Natural killer cell treated with Interleukin-12 subunit alpha and Interleukin-12 subunit beta and Interleukin-15 and Interleukin-18, amount 100 ng/mL, for 72 hours (primary cell): ENCODE measurements around the gene EHBP1L1. TPM values are rescaled to one million over a fixed set of nuclear protein-coding genes. Genes with fewer than 3 reads are reported as not detected.

Experiments
- ATAC-seq, 2 donors: fragments of 150-1000 bp; cut with Tn5 transposase in 1 of 2; sonication (Bioruptor Pico), chemical (Tn5 transposase) in 1 of 2; 2 replicates each; pipeline ENCODE4 v1.10.0; 2021
- DNase-seq: peaks from one replicate; pipeline ENCODE4 v3.0.0; 2022; ENCODE audit warnings: low spot score
- H3K27ac Mint-ChIP-seq, 2 donors: 1 replicate in 1 of 2; 2 replicates in 1 of 2; pipeline ENCODE4 v1.8.0; 2022; ENCODE audit warnings: mixed read lengths in 2 of 2, mild to moderate bottlenecking in 1 of 2, moderate library complexity in 1 of 2
- H3K27me3 Mint-ChIP-seq, 2 donors: 1 replicate in 1 of 2; 2 replicates in 1 of 2; pipeline ENCODE4 v1.8.0; 2022; ENCODE audit warnings: mixed read lengths in 2 of 2
- H3K36me3 Mint-ChIP-seq: one replicate; pipeline ENCODE4 v1.8.0; 2022; ENCODE audit warnings: mixed read lengths
- H3K4me1 Mint-ChIP-seq, 2 donors: 1 replicate in 1 of 2; 2 replicates in 1 of 2; pipeline ENCODE4 v1.8.0; 2022; ENCODE audit warnings: low read depth in 2 of 2, mixed read lengths in 2 of 2, mild to moderate bottlenecking in 1 of 2
- H3K4me3 Mint-ChIP-seq: one replicate; pipeline ENCODE4 v1.8.0; 2022; ENCODE audit warnings: mixed read lengths
- H3K9me3 Mint-ChIP-seq: 2 replicates; pipeline ENCODE4 v1.8.0; 2022; ENCODE audit warnings: mixed read lengths
- total RNA-seq, 2 donors: library from RNA; stranded (reverse); gene quantifications; one replicate each; pipeline ENCODE4 v1.2.3, GENCODE V29; 2022

Gene EHBP1L1
- total RNA-seq, 2 donors from 2014 or later, result 156 to 188 TPM

- H3K4me3 Mint-ChIP-seq, result peak overlapping the region; percentile 84
- DNase-seq (no peak), ATAC-seq (peak; percentile 82 to 85)
- no peaks in the 10 kb centered on the region for H3K36me3 Mint-ChIP-seq
- H3K4me1 Mint-ChIP-seq, result peaks cover 11 to 23% of the 10 kb centered on the region in 2 donors
- H3K27ac Mint-ChIP-seq, result peak overlapping the region in 1 of 2 donors; percentile 79
- no peaks in the 10 kb centered on the region for H3K9me3 Mint-ChIP-seq
- no peaks in the 10 kb centered on the region for H3K27me3 Mint-ChIP-seq
Observed at GRCh38 chr11:65539744-65540289, 36.0 kb upstream of the EHBP1L1 start.

DNA sequence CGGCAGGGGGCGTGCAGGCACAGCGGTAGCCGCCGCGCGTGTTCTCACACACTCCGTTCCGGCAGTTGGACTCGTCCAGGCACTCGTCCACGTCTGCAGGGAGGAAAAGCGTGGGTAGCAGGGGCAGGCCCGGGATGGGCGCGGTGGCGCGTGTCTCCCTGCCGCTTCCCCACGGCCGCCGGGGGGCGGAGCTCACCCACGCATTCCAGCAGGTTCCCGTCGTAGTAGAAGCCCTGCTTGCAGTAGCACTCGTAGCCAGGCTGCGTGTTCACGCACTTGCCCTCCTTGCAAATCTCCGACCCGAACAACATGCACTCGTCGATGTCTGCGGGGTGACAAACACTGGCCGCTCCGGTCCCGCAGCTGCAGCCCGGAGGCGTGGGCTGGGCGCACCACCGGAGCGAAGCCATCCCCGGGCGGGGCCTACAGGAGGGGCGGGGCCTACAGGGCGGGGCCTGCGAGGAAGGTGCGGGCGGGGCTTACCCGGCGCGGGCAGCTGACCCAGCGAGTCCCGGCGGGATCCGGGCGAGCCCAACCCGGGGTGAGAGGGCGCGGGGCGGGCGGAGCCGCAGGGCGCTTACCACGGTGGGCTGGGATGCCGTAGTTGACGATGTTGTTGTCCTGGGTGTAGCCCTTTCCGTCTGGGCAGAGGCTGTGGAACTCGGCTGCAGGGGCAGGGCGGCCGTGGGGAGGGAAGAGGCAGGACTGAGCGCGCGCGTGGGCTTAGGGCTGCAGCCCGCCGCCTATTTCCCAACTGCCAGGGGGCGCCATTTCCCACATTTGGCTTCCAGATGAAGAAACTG lies 35.4 kb upstream of the EHBP1L1 start:
- peak; percentile 95 to 96 for ATAC-seq
- Mint-ChIP-seq H3K36me3 (no peaks in the 10 kb centered on the region), H3K27ac (peak overlapping the region; percentile 15 to 79), H3K4me1 (peaks cover 13 to 30% of the 10 kb centered on the region in 2 donors), H3K4me3 (peak overlapping the region; percentile 84), H3K9me3 (no peaks in the 10 kb centered on the region), H3K27me3 (no peaks in the 10 kb centered on the region)
- DNase-seq, result peak; percentile 92

DNA sequence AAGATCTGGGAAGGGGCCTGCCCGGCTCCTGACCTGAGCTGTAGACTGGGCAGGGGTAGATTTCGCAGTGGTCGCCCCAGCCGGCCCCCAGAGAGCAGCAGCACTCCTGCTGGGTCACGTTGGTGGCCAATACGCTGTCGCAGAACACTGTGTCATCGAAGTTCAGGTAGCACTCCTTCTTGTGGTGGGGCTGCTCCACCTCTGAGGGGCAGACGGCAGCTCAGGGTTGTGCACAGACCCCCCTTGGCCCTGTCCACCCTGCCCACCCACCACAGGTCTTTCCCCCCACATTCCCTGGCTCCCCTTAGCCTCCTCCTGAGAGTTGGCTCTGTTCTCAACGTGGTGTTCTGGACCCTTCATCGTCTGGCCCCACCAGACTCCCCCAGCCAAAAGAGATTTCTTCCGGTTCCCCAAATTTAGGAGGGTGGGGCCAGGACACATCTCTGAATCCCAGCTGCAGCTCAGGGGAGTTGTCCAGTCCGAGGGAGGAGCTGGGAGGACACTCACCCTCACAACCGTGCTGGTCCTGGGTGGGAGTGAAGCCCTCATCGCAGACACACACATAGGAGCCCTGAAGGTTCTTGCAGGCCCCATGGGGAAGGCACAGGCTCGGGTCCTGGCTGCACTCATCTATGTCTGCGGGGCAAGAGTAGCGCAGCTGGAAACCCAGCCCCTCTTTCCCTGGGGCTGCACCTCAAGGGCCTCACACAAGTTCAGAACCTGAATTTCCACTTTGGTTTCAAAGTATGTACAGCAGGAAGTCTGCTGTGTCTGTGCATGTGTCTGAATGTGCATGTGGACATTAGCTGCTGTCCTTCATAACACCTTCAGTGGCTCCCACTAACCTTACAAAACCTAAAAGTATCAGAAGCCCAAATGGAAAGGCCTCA lies 34.5 kb upstream of the EHBP1L1 start:
- H3K36me3 Mint-ChIP-seq, result no peaks in the 10 kb centered on the region
- H3K4me1 Mint-ChIP-seq, result peaks cover 22 to 37% of the 10 kb centered on the region in 2 donors
- H3K27me3 Mint-ChIP-seq, result no peaks in the 10 kb centered on the region
- ATAC-seq, result no peak
- no peak for DNase-seq
- peak overlapping the region; percentile 15 to 79 for H3K27ac Mint-ChIP-seq
- H3K9me3 Mint-ChIP-seq, result no peaks in the 10 kb centered on the region
- H3K4me3 Mint-ChIP-seq, result peak overlapping the region; percentile 84

DNA sequence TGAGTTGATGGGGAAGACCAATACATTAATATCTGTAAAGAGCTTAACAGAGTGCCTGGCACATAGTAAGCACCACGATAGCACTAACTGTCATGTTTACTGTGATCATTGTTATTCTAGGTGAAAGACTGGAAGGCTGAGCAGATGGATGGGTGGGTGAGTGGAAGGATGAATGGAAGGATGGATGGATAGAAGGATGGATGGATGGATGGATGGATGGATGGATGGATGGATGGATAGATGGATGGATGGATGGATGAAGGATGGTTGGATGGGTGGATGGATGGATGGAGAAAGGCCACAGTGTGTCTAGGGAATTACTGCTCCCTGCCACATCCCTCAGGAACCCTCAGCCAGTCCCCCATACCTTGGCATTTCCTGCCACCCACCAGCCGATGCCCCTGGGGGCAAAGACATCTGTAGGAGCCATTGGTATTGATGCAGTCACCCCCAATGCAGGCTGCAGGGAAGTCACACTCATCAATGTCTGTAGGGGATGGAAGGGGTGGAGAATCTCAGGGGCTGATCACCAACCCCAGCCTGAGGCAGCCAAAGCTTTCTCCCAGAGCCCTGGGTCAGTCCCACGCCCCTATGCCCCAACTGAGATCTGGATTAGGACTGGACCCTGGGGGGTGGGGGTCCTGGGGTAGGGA lies 33.0 kb upstream of the EHBP1L1 start:
- H3K4me1 Mint-ChIP-seq, result peaks cover 22 to 40% of the 10 kb centered on the region in 2 donors
- DNase-seq, result no peak

GRCh38 chr11:65545853-65546216 lies 30.0 kb upstream of the EHBP1L1 start:
- peaks cover 31 to 52% of the 10 kb centered on the region in 2 donors for H3K4me1 Mint-ChIP-seq
- H3K4me3 Mint-ChIP-seq, result peak overlapping the region; percentile 58
- ATAC-seq, result no peak
- no peaks in the 10 kb centered on the region for H3K9me3 Mint-ChIP-seq
- no peaks in the 10 kb centered on the region for H3K36me3 Mint-ChIP-seq
- no peaks in the 10 kb centered on the region for H3K27me3 Mint-ChIP-seq
- DNase-seq, result no peak
- H3K27ac Mint-ChIP-seq, result peak overlapping the region; percentile 46 to 88

More for the DNA sequence above, 33.0 kb upstream of the EHBP1L1 start:
- Mint-ChIP-seq H3K4me3 (no peak overlapping the region), H3K36me3 (no peaks in the 10 kb centered on the region), H3K27ac (peak overlapping the region; percentile 15 to 79), H3K27me3 (no peaks in the 10 kb centered on the region), H3K9me3 (no peaks in the 10 kb centered on the region)
- no peak for ATAC-seq

DNA sequence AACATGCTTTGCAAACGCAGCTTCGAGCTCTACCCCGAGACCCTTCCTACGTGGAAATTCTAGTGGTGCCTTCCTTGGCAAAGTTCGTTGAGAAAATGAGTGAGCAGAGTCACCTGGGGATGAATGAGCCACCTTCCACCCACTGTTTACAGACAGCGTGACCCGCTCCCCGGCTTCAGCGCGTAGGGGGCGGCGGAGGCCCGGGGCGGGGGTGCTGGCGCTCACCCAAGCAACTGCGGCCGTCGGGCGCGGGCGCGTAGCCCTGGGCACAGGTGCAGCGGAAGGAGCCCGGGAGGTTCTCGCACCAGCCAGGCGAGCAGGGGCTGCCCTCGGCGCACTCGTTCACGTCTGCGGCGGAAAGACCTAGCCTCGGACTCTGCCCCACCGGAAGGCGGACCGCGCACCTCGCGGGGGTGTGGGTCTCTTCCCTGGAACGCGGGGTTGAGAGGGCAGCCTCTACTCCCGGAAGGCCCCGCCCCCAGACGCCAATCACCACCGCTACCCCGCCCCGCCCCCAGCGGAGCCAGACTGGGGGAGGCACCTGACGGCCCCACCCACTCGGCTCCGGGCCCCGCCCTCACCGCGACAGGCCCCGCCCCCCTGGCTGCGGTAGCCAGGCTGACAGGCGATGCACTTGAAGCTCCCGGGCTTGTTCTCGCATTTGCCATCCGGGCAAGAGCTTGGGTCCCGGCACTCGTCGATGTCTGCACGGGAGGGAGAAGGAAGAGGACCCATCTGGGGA lies 29.5 kb upstream of the EHBP1L1 start:
- Mint-ChIP-seq H3K27ac (peak overlapping the region; percentile 46 to 88), H3K27me3 (no peaks in the 10 kb centered on the region), H3K9me3 (no peaks in the 10 kb centered on the region), H3K4me3 (peak overlapping the region; percentile 58), H3K36me3 (no peaks in the 10 kb centered on the region), H3K4me1 (peaks cover 32 to 52% of the 10 kb centered on the region in 2 donors)
- ATAC-seq (peak; percentile 95 to 98), DNase-seq (peak; percentile 98)

DNA sequence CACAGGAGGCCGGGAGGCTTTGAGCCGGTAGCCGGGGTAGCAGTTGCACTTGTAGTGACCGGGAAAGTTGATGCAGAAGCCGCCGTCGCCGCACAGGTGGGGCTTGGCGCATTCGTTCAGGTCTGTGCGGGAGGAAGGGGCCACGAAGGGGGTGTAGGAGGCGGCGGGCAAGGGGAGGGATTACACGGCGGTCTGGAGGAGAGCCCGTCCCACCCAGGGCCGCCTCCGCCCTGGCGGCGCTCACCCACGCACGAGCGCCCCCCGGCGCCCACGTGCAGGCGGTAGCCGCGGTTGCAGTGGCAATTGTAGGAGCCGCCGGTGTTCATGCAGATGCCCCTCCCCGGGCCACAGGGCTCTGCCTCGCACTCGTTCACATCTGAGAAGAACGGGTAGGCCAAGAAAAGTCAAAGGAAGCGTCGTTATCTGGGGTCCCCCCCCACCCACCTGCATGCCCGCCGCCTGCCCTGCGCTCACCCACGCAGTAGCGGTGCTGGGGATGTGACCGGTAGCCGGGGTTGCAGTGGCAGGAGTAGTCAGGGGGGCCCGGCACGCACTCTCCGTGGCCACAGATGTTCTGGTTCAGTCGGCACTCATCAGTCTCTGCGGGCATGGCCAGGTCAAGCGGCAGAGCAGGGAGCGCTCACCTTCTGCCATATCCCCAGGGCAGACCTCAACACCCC lies 28.3 kb upstream of the EHBP1L1 start:
- ATAC-seq (no peak), DNase-seq (no peak)
- Mint-ChIP-seq H3K9me3 (no peaks in the 10 kb centered on the region), H3K36me3 (no peaks in the 10 kb centered on the region), H3K27ac (peak overlapping the region; percentile 31 to 83), H3K27me3 (no peaks in the 10 kb centered on the region), H3K4me1 (peaks cover 35 to 57% of the 10 kb centered on the region in 2 donors), H3K4me3 (peak overlapping the region; percentile 41)

- Mint-ChIP-seq H3K27ac (peak overlapping the region; percentile 31 to 83), H3K9me3 (no peaks in the 10 kb centered on the region), H3K36me3 (no peaks in the 10 kb centered on the region), H3K4me1 (peaks cover 34 to 56% of the 10 kb centered on the region in 2 donors), H3K27me3 (no peaks in the 10 kb centered on the region), H3K4me3 (peak overlapping the region; percentile 41)
- DNase-seq (no peak), ATAC-seq (no peak)
Observed at GRCh38 chr11:65548395-65548794, 27.5 kb upstream of the EHBP1L1 start.

- Mint-ChIP-seq H3K4me1 (peaks cover 34 to 52% of the 10 kb centered on the region in 2 donors), H3K4me3 (no peak overlapping the region), H3K36me3 (no peaks in the 10 kb centered on the region), H3K27ac (no peak overlapping the region), H3K27me3 (no peaks in the 10 kb centered on the region), H3K9me3 (no peaks in the 10 kb centered on the region)
- ATAC-seq (no peak), DNase-seq (no peak)
Observed at GRCh38 chr11:65549096-65549495, 26.8 kb upstream of the EHBP1L1 start.

DNA sequence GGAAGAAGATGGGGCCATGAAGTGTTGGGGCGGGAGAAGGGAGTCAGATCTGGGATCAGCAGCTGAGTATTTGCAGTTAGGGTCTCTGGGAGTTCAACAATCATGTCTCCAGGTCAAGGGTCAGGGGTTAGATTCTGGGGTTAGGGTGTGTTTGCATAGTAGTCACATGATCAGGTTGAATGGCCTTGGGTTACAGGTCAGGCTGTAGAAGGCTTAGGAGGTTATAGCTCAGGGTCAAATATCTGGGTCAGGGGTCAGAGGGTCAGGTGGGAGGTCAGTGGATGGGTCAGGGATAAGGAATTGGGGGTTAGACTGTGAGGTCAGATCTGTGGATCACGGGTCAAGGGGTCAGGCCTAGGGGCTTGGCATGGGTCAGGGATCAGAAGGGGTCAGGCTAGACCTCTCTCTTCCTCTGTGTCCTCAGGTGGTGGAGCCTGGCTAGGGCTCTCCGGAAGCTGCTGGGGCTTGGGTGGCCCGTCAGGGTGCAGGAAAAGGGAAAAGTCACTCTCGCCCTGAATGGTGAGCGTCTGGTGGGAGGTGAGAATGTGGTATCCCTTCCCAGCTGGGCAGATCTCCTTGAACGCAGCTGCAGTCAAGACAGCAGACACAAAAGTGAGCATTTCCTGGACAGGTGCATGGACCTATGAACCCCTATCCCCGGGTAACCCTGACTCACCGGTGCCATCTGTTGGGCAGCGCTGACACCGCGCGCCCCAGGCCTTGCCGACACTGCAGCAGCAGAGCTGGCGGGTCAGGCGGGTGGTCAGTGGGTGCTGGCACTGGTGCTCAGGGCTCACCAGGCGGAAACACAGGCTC lies 24.1 kb upstream of the EHBP1L1 start:
- no peak overlapping the region for H3K4me3 Mint-ChIP-seq

GRCh38 chr11:65552388-65552951 lies 23.4 kb upstream of the EHBP1L1 start:
- H3K4me1 Mint-ChIP-seq, result peaks cover 47 to 56% of the 10 kb centered on the region in 2 donors
- H3K27me3 Mint-ChIP-seq, result no peaks in the 10 kb centered on the region
- ATAC-seq, result no peak
- H3K27ac Mint-ChIP-seq, result peak overlapping the region in 1 of 2 donors; percentile 59
- DNase-seq, result no peak
- no peaks in the 10 kb centered on the region for H3K9me3 Mint-ChIP-seq
- H3K36me3 Mint-ChIP-seq, result no peaks in the 10 kb centered on the region
- H3K4me3 Mint-ChIP-seq, result no peak overlapping the region

More for the DNA sequence above, 24.1 kb upstream of the EHBP1L1 start:
- ATAC-seq (peak; percentile 52 to 60), DNase-seq (no peak)
- H3K27ac Mint-ChIP-seq, result peak overlapping the region in 1 of 2 donors; percentile 59
- H3K9me3 Mint-ChIP-seq, result no peaks in the 10 kb centered on the region
- H3K27me3 Mint-ChIP-seq, result no peaks in the 10 kb centered on the region
- no peaks in the 10 kb centered on the region for H3K36me3 Mint-ChIP-seq
- H3K4me1 Mint-ChIP-seq, result peaks cover 47 to 52% of the 10 kb centered on the region in 2 donors
